Activated CD8-positive, alpha-beta memory T cell treated with anti-CD3 and anti-CD28 coated beads, Interleukin-2, amount 50 U/mL, for 1 hour (primary cell): ENCODE results near the gene TSPO2.

Experiments used
- DNase-seq: peaks from one replicate; pipeline ENCODE4 v3.0.0-alpha.2; 2020; ENCODE audit errors: extremely low read depth

TSPO2 gene

DNA sequence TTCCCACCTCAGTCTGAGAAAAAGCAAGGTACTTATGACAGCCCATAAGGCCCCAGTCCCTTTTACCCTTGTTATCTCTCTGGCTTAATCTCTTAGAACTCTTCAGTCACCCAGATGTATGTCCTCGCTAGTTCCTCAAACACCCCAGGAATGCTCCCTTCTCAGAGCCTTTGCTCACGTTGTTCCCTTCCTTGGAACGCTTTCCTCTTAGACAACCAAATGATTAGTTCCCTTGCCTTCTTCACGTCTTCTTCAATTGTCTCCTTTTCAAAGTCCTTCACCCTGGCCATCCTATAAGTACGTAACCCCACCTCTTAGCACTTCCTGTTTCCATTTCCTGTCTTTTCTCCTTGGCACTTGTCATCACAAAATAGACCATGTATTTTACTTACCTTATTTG is 9.6 kb downstream of the TSPO2 start:
- DNase-seq, result no peak

DNA sequence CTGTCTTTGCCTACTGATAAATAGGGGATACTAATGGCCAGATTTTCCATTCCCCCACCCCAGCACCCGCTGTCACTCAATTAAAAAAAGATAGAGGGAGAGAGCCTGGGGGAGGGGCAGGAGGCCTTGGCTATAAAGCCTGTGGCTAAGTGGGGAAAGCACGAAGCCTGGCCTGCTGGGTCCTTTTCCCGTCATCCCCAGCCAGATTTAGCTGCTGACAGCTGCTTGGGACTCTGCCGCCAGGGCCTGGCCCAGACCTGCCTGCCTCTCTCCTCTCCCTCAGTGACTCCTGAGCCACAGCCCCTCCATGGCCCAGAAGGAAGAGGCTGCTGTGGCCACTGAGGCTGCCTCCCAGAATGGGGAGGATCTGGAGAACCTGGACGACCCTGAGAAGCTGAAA is 10.8 kb downstream of the TSPO2 start, which contains the start of gene APOBEC2:
Gene APOBEC2 (plus strand): TSS at position 162 of the 400 bp plus-strand sequence. CDS start 146 bp downstream, at position 308.
- DNase-seq, result no peak

DNA sequence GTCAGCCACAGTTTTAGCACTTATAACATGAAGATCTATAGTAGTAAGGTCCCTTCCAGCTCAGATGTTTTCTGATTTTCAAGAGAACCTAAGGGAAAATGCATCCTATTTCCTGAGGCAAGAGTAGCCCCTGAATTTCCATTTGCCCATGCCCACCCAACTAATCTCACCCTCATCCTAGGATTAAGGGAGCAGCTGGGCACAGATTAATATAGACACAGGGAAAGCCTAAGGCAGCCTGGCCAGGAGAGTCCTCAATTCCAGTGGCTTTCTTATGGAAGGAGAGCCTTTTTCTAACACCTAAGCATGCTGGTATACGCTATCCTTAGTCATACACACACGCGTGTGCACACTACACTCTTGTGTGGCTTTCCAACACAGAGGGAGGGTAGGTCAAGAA is 12.2 kb downstream of the TSPO2 start:
- no peak for DNase-seq

DNA sequence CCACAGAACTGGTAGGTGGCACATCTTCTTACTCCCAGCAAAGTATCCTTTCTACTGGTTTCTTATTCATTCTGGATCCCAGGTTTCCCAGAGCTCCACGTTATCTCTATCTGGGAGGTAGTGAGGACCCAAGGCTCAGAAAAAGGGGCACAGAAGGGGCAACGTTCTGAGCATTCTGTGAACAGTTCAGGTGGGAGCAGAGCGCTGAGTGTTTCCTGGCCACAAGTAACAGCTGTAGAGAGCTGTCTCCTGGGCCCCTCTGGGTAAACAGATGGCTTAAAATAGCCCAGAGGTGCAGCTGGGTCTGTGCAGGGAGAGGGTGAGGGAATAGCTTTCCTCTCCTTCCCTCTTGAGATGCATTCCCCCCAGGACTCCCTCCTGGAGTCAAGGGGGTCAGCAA is 12.9 kb downstream of the TSPO2 start:
- DNase-seq, result no peak

DNA sequence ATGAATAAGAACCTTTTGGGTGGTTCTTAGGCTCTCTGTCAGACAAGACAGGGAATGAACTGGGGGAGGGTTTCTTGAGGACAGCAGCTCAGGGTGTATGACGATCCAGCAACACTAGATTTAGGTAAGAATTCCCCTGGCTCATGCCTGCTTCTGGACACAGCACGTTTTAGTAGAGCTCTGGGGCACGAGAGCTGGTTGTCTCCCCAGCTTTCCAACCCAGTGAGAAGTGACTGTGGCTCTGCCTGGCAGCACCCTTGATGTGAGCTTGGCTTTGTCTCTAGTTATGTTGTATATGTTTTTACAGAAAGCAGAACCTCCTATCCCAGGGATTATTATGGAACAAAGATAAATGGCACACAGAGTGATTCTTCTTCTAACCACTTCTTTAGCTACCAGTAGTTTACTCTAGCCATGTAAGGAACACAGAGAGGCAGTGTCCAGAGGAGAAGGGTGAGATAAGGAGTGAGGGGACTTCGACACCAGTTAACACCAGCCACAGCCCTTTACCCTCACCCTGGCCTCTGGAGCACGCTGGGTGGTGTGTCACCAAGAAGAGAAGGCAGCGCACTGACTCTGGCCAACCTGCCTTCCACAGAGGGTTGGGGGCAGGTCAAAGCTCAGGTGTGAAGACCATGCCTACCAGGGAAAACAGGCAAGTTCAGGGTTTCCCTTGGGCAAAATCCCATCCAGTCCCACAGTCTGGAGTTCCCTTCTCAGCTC is 14.7 kb downstream of the TSPO2 start:
- no peak for DNase-seq

DNA sequence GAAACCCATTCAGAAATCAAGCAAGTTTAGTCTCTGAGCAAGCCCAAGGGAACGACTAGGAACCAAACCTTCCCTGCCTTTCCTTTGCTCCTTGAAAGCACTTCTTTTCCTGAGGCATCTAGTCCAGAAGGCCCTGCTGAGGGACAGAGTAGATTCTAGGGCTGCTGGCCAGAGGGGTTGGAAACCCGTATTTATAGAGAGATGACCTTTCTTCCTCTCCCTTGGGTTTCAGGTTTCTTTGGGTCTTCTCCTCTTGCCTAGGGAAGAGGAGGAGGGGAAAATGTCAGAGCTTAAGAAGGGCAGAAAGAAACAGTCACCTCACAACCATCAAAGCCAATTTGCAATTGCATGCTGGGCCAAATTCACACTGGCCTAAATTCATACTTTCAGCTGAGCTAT is 16.5 kb downstream of the TSPO2 start:
- DNase-seq, result no peak

DNA sequence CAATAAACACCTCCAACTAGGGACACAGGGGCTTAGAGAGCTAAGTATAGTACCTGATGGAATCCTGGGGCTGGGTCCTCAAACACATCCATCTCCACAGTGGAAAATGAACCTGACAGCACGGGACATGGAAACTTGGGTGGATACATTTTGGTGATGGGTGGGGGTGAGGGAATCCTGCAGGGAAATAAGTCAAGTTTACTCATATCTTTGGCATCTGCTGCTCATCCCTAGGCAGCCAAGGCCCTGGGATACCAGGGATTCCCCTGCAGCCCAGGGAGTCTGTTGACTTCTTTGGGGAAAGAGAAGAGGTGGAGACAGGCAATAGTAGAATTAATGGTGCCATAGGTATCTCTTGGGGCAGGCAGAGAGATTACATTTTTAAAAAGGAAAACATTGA is 17.3 kb downstream of the TSPO2 start:
- no peak for DNase-seq

DNA sequence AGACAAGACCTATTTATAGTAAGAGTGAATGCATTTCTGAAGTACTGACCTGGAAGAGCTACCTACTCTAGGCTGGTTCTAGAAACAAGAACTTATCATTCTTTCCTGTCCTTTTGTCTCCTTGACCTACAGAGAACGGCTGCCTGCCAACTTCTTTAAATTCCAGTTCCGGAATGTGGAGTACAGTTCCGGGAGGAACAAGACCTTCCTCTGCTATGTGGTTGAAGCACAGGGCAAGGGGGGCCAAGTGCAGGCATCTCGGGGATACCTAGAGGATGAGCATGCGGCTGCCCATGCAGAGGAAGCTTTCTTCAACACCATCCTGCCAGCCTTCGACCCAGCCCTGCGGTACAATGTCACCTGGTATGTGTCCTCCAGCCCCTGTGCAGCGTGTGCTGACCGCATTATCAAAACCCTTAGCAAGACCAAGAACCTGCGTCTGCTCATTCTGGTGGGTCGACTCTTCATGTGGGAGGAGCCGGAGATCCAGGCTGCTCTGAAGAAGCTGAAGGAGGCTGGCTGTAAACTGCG is 19.0 kb downstream of the TSPO2 start:
- no peak for DNase-seq

DNA sequence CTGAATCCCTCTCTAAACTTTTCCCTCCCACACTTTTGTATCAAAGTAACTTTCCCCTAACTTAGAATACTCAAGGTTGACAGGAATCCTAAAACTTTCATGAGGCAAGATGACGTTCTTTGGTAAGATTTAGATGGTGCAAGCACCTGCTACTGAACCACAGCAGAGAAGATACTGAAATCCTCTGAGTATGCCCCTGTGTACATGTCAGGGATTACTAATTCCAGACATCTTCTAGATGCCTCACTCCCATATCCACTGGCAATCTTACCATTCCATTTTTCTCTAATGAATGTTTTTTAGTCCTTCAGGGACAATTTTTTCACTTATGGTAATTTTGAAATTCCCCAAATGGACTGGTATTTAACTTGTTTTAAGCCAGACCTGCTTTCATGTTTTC is 19.8 kb downstream of the TSPO2 start:
- DNase-seq, result no peak

DNA sequence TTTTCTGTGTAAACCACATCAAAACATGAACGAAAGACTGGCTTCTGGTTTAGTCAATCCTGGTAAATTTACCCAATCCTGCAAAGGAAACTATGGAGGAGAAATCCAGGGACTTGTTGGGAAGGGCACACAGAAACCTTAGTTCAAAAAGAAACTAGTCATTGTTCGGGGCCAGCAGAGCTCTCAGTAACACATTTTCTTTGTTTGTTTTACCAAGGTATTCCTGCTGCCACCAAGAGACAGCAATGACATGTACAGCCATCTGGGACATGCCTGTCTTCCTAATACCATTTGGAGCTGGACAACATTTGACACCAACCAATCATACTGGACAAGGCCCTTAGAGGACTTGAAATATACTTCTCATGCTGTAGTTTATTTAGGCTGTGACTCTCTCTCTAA is 21.6 kb downstream of the TSPO2 start:
- DNase-seq, result no peak

DNA sequence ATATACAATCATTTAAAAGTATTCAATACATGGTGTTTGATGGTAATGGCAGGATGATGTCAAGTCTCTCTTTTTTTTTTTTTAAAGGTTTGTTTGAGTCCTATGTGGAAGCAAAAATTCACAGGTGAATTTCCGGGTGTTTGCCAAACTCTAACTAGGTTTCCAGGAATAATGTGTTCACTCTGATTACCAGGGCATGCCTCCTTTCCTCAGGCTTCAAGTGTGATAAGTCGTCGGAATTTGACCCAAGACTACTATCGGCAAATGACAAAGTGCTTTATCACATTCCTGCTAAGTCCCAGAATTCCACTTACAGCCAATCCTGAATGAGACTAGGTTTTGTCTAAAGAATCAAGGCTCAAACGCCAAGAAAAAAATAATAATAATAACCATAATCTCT is 22.6 kb downstream of the TSPO2 start:
- no peak for DNase-seq

DNA sequence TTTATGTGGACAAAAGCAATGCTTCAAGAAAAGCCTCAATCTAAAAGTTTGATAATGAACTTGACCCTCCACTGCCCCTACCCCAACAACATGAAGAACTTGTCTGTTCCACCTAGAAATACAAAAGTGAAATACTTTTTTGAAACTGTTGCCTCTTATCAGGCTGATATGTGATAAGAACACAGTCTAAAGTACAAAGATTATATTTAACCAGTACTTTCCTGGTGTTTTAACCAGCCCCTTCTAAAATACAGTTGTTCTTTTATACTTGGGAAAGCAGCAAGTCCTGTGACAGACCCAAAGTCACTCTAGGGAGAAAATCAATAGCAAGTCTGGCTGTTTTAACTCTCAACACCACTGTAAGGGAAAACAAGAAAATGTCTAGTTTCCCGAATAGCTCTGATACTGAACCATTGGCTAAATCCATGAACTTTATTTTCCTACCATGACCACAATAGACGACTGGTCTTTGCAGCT is 23.3 kb downstream of the TSPO2 start:
- DNase-seq, result no peak

DNA sequence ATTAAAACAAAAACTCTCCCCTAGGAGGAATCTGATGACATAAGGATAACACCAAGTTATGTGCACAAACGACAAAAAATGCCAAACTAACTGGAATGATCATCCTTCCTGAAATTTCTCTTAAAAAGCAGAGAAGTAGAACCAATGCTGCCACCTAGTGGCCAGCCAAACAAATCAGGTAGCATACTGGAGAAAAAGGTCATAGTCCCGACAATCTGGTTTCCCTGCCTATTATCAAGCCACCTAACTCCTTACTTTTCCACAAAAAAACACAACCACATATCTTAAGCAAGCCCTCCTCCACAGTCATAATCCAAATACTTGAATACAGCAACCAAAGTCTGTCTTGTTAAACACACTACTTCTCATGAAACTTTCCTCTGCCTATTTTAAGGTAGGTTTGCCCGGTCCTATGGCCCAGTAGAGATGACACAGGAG is 24.6 kb downstream of the TSPO2 start:
- no peak for DNase-seq

DNA sequence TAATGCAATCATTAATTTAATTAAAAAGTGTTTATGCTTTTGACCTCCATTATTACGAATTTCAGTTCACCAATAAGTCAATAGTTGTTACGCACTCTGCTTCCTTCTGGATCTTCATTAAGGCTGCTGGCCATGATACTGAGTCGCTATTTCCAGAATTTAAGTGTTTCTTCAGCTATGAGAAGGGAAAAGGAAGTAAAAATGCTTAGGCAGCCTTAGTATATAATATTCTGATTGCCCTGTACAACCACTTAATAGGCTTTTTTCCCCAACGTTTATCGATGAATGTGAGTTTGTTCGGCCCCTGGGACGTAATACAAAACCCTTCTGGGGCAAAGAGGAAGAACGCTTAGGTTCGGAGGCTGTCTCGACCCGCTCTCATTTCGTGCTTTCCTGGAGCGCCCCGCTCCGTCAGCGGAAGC is 29.2 kb downstream of the TSPO2 start:
- no peak for DNase-seq

DNA sequence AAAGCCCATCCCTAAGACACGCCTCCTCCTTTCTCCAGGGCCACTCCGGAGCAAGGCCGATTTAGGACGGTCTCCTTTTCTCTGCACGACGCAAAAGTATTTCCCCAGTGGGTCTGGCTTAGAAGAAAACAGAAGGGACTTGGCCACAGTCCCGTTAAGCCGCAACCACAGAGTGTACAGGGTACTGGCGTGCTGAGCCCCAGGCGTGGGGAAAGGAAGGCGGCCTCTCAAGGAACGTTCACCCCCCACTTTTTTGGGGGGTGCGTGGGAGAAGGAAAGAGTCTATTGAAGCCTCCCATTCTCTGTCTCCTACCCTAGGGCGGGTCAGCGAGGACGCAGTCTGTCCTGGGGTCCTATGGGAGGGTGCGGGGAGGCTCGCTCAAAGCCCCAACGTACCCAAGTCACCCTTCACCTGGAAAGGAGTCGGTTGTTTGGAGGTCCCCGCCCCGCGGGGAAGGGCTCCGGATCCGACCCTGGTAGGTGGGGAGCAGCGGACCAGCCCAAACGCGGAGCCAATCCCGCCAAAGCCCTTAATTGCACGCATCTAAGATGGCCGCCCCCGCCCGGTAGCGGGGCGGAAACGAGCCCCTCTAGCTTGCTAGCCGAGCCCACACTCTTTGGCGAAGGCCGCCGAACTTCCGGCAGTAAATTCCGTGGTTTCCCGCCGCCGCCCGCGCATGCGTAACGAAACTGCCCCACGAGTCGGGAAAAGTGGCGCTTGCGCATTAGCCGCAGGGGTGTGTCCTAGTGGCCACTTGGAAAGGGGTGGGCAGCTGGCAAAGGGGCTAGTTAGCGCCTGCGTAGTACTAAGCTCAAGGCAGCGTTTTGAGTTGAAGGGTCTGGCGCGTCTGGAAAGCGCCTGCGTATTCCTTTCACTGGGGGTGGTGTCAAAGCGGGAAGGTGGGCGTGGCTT is 29.9 kb downstream of the TSPO2 start, which contains the start of gene OARD1:
Gene OARD1 (minus strand): TSS at position 434 of the 913 bp plus-strand sequence. CDS start 722 bp downstream, outside the sequence.
- DNase-seq, result peak; percentile 100

DNA sequence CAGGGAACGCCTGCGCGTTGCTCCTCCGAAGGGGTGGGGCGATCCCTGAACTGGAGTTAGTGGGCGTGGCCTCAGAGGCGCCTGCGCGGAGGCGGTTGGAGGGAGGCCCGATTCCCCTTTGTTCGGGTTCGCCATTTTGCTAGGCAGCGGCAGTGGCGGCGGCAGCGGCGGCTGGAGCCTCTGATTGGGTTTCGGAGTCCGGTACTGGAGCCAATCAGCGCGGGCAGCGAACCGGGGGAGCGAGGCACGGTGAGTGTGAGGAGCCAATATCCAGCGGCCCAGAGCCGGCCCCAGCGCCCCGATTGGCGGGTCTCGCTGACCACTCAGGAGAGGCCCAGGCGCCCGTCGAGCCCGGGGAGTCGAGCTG is 30.6 kb downstream of the TSPO2 start, which contains the start of gene NFYA:
Gene NFYA (plus strand): TSS at position 139 of the 367 bp plus-strand sequence. CDS start 6,116 bp downstream, outside the sequence.
- no peak for DNase-seq

DNA sequence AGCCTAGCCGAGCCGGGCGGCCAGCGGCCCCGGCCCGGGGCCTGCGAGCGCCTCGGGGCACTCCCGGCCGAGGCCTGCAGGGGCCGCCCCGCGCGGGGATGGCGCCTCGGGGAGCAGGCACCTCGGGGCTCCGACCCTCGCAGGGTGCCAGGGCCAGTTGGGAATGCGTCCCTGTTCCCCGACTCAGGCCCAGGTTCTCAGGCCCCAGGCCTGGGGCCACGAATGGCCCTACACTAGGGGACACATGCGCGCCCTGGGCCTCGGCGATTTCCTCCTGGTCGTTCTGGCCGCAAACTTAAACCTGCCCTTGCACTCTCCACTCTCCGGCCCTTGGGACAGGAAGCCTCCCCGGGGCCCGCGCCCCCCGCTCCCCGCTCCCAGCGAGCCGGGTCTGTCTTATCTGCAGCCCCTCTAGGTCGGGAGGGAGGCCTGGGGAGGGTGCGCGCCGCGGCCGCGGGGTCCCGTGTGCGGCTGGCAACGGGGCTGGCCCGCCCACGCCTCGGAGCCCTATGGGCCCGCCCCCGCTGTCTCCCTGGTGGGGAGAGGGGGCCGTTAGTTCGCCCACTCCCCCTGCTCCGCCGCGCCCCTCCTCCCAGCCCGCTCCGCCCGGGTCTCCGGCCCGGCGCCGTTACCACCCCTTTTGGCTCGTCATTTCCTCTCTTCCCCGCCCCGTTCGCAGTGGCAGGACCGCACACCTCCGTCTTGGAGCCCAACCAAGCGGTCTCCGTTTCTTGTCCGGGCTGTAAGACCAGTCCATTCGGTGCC is 31.1 kb downstream of the TSPO2 start:
- DNase-seq, result peak; percentile 32

DNA sequence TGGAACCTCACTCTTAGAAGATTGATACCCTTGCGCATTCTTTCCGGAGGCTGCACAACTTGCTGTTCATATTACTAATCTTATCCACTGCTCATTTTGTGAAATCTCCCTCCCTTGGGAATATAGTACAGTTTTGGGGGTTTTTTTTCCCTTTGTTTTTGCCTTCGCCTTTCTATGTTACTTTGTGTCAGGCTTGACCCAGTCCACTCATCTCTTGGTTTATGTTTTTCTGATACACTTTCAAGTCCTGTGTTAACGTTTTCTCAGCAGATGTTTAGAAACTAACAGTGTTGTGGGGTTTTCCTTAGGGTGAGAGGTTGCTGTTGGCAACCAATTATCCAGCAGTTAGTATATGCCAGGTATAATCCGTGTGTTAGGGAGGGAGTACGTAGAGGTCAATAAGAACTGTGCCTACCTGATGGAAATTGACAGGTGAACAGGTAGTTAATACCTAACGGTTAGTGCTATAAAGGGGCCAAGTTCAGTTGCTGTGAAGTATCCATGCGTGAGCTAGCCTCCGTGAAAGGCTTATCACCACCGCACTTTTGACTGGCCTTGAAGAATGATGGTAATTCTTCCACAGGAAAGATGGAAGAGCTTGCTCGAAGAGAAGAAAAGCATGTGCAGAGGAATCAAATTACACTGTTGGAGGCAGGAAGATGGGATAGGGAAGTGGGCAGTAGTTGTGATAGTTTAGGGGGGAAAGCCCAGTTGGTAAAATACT is 31.9 kb downstream of the TSPO2 start:
- DNase-seq, result no peak

DNA sequence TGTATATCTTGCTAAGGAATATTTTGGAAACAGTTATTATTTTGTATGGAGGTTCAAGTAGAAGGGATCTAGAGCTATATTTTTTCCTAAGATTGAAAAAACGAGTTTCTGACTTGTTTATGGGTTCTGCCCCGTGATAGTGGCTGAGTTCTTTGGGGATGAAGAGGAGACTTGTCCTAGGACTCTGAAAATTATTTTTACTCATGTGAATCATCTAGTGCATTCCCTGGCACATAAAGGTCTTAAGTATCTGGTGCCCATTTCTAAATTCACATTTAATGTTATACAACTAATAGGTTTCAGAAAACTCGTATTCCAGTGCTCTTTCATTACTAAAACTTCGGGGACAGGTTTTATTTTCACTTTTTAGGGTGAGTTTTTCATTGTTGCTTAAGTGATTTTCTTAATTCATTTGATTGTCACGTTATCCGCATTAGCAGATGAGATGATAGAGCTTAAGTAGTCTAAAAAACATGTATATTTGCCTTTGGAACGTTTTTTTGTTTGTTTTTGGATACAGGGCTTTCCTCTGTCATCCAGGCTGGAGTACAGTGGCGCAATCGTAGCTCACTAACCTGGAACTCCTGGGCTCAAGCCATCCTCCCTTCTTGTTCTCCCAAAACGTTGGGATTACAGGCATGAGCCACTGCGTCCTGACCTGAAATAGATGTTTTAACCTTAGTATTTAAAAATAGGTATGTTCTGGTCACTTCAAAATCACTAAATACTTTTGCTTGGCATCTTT is 32.6 kb downstream of the TSPO2 start:
- no peak for DNase-seq
